A549 treated with RU486 at 1 μM for 4 hours (cell line): Measurements from ENCODE around the gene GRM1. TPM values are rescaled to one million over a fixed set of nuclear protein-coding genes. Genes with fewer than 3 reads are reported as not detected.

ENCODE experiments used
- total RNA-seq: library from RNA; stranded (reverse); fragments of 200-300 nt; extraction: Qiagen RNA extraction; gene quantifications from 5 replicates; pipeline ENCODE4 v1.2.3, GENCODE V29; 2022; ENCODE audit warnings: low read depth

Gene GRM1
- total RNA-seq = 0.05 to 0.08 TPM (median 0.06 TPM) in 4 of 5 replicates, not detected in the other

GRCh38 chr6:146028851-146029572 lies at the start of gene GRM1:
Gene GRM1 (plus strand): TSS chr6:146029062. CDS start chr6:146029518, 456 bp downstream.

Other genes starting within 250 kb of the GRM1 start
- gene FBXO30, start 214.3 kb upstream of the GRM1 start, total RNA-seq = 3.3 to 7.1 TPM (median 6.2 TPM) in 5 replicates
- 1.6 to 3.8 TPM (median 3.5 TPM) in 5 replicates for gene SHPRH, start 64.7 kb upstream of the GRM1 start, total RNA-seq